Right lobe of liver (tissue), 6 donors: ENCODE data around the gene PPP1R3F. TPM values are rescaled to one million over a fixed set of nuclear protein-coding genes. Genes with fewer than 3 reads are reported as not detected.

Experiments used
- ATAC-seq, 4 donors: fragments of 200-7000 bp; cut with Tn5 transposase; one replicate each; pipeline ENCODE4 v1.9.1; 2020; ENCODE audit warnings: mild to moderate bottlenecking in 4 of 4, moderate library complexity in 4 of 4
- DNase-seq, 3 donors: peaks; one replicate each; pipeline ENCODE4 v3.0.0-alpha.2; 2020
- H3K27ac ChIP-seq, 3 donors: fragments of 200-600 bp; one replicate each; pipeline ENCODE4 v1.8.0; 2022
- H3K27me3 ChIP-seq, 2 donors: fragments of 200-600 bp; one replicate each; pipeline ENCODE4 v1.8.0; 2022
- H3K36me3 ChIP-seq, 4 donors: fragments of 200-600 bp; sonication (generic) in 1 of 4; one replicate each; pipeline versions ENCODE4 v1.5.1 to v1.8.0; 2017 to 2022; ENCODE audit warnings: control low read depth in 1 of 4
- H3K4me1 ChIP-seq, 4 donors: fragments of 200-600 bp; sonication (generic) in 1 of 4; one replicate each; pipeline versions ENCODE4 v1.5.1 to v1.8.0; 2017 to 2022; ENCODE audit warnings: control low read depth in 1 of 4
- H3K4me3 ChIP-seq, 3 donors: fragments of 200-600 bp; one replicate each; pipeline ENCODE4 v1.8.0; 2022
- H3K9me3 ChIP-seq, 4 donors: fragments of 200-600 bp; sonication (generic) in 1 of 4; one replicate each; pipeline versions ENCODE4 v1.5.1 to v1.8.0; 2017 to 2022; ENCODE audit warnings: control low read depth in 1 of 4
- CTCF ChIP-seq, 4 donors: fragments of 200-600 bp in 3 of 4; fragments of 450-650 bp in 1 of 4; IDR thresholded peaks; one replicate each; pipeline versions ENCODE4 v1.5.1 to v1.8.0; 2016 to 2022; ENCODE audit warnings: antibody characterized with exemption in 4 of 4, mild to moderate bottlenecking in 2 of 4
- POLR2A ChIP-seq: fragments of 450-650 bp; IDR thresholded peaks from one replicate; pipeline ENCODE4 v1.6.1; 2017; ENCODE audit warnings: antibody characterized with exemption, mild to moderate bottlenecking
- WGBS: methylation state at CpG from one replicate; pipeline ENCODE4 v1.1.6; 2018; ENCODE audit warnings: low coverage, low lambda C conversion rate; ENCODE audit not compliant: insufficient coverage; ENCODE audit errors: missing lambda C conversion rate; 5-methylcytosine and 5-hydroxymethylcytosine counted together
- intact Hi-C, 2 donors: fragments of 100-400 bp; cut with DNase I; formaldehyde crosslinking; loops; one replicate each; pipeline versions ENCODE4 v1.11.2 to v1.14.1; 2022
- total RNA-seq, 6 experiments: library from RNA; depleted of rRNA in 2 of 6; stranded (reverse); fragments of >200 nt in 2 of 6; fragmentation: NEBNext Ultra II Directional in 3 of 6; extraction: Animal tissue kit (Norgen Biotek cat#: 25700) in 3 of 6; gene quantifications; one replicate each; pipeline versions ENCODE4 v1.1.0 to v1.2.4, GENCODE V29; 2016 to 2023
- donor health status: DM: no; HTN: yes; CAD: no.
- donor health status: DM: no; HTN: no; CAD: no.
- donor health status: DM: no; HTN: no; CAD: no.
- donor health status: DM: no; HTN: yes; CAD: no.
- donor health status: DM: no; HTN: yes; CAD: no.

The PPP1R3F gene
- total RNA-seq, 6 experiments from 2014 or later: 1.6 to 4.0 (median 2.2) TPM

DNA sequence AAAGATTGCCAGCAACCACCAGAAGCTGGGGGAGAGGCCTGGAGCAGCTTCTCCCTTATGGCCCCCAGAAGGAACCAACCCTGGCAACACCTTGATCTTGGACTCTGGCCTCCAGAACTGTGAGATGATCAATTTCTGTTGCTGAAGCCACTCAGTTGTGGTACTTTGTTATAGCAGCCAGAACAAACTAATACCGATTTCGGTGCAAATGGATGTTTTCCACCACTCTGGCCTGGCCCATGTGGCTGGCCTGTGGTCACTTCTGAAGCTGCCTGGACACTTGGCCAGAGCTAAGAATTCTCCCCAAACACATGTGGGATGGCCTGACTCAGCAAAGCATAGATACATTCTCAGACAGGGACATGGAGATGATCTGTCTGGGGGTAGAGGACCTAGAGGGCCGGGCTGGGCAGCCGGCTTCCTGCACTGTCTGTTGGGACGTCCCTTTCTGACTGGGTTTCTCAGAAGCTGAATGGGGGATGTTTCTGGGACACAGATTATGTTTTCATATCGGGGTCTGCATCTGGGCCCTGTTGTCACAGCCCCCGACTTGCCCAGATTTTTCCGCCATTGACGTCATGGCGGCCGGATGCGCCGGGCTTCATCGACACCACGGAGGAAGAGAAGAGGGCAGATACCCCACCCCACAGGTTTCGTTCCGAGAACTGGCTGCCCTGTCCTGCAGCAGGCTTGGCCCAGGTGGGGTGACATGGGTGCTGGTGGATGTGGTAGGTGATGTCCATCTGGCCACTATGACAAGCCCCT, 9.2 kb upstream of the PPP1R3F start:
- Histone ChIP-seq H3K36me3 (no peaks in the 10 kb centered on the region), H3K4me1 (no peaks in the 10 kb centered on the region), H3K27ac (no peak overlapping the region), H3K27me3 (no peaks in the 10 kb centered on the region), H3K4me3 (no peak overlapping the region), H3K9me3 (no peaks in the 10 kb centered on the region)
- intact Hi-C loops: no loop called here
- TF ChIP-seq POLR2A (no peak), CTCF (IDR thresholded peaks at IDR 0.05) (no peak)
- WGBS: 75% methylated on average over 2 of the region's 17 CpGs
- no peak for DNase-seq
- no peak for ATAC-seq

GRCh38 chrX:49262603-49263002, 7.0 kb upstream of the PPP1R3F start:
- Histone ChIP-seq H3K4me1 (no peaks in the 10 kb centered on the region), H3K27me3 (no peaks in the 10 kb centered on the region), H3K36me3 (no peaks in the 10 kb centered on the region), H3K27ac (no peak overlapping the region), H3K9me3 (no peaks in the 10 kb centered on the region), H3K4me3 (no peak overlapping the region)
- intact Hi-C loops: no loop called here
- DNase-seq (no peak), ATAC-seq (no peak)
- 28% methylated on average over 1 of the region's 1 CpG for WGBS
- no peak for TF ChIP-seq CTCF (IDR thresholded peaks at IDR 0.05)
- no peak for TF ChIP-seq POLR2A

DNA sequence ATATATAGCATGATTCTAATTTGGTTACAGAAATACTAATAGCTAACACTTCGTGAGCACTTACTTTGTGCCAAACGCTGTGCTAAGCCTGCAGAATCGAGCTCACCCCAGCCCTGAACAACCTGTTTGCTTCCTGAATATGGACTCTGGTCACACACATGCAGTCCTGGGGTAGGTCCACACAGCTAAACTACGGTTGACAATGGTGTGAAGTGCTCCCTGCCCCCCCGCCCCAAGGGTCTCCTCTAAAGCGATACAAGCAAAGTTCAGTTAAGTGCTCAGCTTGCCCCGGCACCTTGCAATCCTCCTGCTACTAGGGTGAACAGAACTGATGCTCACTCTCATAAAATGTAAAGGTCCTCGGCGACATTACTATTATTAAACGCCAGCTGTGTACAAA, 6.0 kb upstream of the PPP1R3F start:
- DNase-seq (no peak), ATAC-seq (no peak)
- intact Hi-C loops: no loop called here
- H3K4me1 ChIP-seq: no peaks in the 10 kb centered on the region
- no peaks in the 10 kb centered on the region for H3K36me3 ChIP-seq
- no peak overlapping the region for H3K4me3 ChIP-seq
- no peaks in the 10 kb centered on the region for H3K27me3 ChIP-seq
- TF ChIP-seq POLR2A (no peak), CTCF (IDR thresholded peaks at IDR 0.05) (no peak)
- no peaks in the 10 kb centered on the region for H3K9me3 ChIP-seq
- no peak overlapping the region for H3K27ac ChIP-seq
- WGBS: 56% methylated on average over 10 of the region's 10 CpGs

GRCh38 chrX:49264460-49264859, 5.1 kb upstream of the PPP1R3F start, which contains the start of gene FOXP3:
FOXP3 (minus strand) TSS chrX:49264710; CDS start chrX:49258505, 6,205 bp downstream.
- Histone ChIP-seq H3K9me3 (no peaks in the 10 kb centered on the region), H3K4me1 (no peaks in the 10 kb centered on the region), H3K27me3 (no peaks in the 10 kb centered on the region), H3K4me3 (no peak within 1 kb of the TSS), H3K27ac (no peak within 1 kb of the TSS), H3K36me3 (no peaks in the 10 kb centered on the region)
- WGBS: 74% methylated on average over 10 of the region's 11 CpGs
- intact Hi-C loops: no loop called here
- DNase-seq (no peak), ATAC-seq (no peak)
- TF ChIP-seq POLR2A (no peak), CTCF (IDR thresholded peaks at IDR 0.05) (no peak)
